HL-60/S4 (cell line): ENCODE measurements around the gene POPDC2.
"Not testable (repeated sequence)": the region's sequence is repeated elsewhere in the genome, so short reads cannot be mapped to it uniquely, and the experiment has no call there.

Source experiments
- in situ Hi-C: fragments of 300-500 bp; cut with MboI; formaldehyde crosslinking; loops from 2 replicates; pipeline ENCODE4 v1.14.3; 2022; ENCODE audit warnings: low sequenced_read_pairs

The POPDC2 gene

GRCh38 chr3:119620899-119621298, 39.5 kb downstream of the POPDC2 start:
- in situ Hi-C loops = no loop called here

DNA sequence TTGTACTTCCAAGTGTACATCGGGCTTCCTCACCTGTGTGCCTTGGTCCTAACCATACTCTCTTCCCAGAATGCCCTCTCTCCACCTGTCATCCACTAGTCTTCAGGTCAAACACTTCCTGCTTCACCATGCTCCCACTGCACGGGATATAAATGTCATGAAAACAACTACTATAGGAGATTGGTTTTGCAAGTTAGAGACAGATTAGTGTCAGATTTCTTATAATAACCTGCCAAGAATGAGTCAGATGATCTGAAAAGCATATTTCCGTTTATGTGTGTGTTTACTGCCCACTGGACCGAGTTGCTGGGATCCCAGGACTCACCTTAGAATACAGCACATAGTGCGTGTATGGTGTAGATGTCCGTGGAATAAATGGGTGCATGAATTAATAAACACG, 41.3 kb downstream of the POPDC2 start:
- in situ Hi-C loops = no loop called here

DNA sequence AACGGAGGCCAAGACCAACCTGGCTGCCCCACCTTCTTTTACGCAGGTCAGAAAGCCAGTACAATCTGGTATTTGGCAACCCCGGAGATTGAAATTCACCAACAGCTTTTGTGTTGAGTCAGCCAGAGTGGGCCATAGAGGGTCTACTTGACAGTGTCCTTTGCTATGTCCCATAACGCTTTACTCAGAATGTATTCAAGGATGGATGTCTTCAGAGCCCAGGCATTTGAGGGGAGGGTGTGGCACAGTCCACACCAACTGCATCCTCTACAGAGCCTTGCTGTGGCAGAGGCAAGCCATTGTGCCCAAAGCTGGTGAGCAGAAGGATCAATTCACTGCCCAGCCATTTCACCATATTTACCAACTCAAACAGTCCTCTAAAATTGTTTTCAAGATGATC, 44.3 kb downstream of the POPDC2 start:
- in situ Hi-C loops = no loop called here

- in situ Hi-C loops = no loop called here
Measured at GRCh38 chr3:119613872-119614271, 46.5 kb downstream of the POPDC2 start.

DNA sequence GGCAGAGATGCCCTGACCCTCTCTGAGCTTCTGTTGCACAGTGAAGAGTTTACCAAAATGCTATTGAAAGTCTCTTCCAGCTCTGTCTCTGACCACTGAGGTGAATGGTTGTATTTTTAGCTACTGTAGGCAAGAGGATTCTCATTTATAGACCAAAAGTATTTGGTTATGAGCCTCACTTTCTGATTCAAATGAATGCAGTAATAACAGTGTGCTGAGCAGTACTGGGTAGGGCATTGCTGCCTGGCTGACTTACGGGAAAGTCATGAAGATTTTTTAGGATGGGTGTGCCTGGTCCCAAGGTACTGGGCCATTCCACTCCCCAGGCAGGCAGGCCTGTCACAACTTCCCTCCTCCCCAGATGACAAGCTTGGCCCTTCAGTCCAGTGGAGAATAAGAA, 47.2 kb downstream of the POPDC2 start:
- in situ Hi-C loops = no loop called here

DNA sequence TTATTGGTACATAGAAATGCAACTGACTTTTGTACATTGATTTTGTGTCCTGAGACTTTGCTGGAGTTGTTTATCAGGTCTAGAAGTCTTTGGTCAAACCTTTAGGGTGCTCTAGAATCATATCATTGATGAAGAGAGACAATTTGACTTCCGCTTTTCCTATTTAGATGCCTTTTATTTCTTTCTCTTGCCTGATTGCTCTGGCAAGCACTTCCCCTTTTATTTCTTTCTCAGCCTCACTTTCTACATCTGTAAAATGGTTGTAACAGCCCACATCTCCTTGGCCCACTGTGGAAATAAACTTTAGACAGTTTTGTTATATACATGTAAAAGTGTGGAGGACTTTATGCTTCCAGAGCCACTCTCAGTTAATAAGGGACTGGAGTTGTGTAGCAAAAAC, 48.7 kb downstream of the POPDC2 start:
- in situ Hi-C loops = no loop called here

DNA sequence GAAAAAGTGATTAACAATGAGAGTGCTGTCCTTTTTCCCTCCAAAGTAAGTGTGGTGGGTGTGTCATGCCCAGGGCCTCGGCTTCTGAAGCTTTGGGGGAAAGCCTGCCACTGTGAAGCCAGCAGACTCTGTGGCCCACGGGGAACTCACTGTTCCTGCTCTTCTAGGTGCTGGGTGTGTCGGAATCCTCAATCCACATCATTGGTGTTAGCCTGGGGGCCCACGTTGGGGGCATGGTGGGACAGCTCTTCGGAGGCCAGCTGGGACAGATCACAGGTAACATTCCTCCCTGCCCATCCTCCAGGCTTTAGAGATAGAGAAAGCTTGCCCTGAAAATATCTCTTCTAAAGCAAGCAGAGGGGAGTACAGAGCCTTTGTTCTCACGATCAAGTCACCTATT, 51.1 kb downstream of the POPDC2 start:
- in situ Hi-C loops = no loop called here

- in situ Hi-C loops = no loop called here
Measured at GRCh38 chr3:119608405-119609000, 51.9 kb downstream of the POPDC2 start.

- in situ Hi-C loops = no loop called here
Measured at GRCh38 chr3:119604878-119605277, 55.5 kb downstream of the POPDC2 start.

DNA sequence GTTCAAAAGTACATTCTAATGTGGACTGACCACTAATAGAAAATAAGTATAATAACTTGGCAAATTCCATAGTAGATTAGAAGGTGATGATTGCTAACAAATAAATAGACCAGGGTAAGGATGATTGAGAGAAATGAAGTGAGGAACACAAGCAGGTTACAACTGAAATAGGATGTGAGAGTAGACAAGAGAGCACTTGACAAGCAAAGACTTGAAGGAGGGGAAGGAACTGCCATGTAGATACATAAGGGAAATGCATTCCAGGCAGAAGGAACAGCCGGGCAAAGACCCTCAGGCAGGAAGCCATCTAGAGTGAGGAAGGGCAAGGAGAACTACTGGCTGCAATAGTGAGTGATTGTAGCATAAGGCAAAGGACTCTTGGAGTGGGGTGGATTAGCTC, 57.7 kb downstream of the POPDC2 start:
- in situ Hi-C loops = no loop called here

DNA sequence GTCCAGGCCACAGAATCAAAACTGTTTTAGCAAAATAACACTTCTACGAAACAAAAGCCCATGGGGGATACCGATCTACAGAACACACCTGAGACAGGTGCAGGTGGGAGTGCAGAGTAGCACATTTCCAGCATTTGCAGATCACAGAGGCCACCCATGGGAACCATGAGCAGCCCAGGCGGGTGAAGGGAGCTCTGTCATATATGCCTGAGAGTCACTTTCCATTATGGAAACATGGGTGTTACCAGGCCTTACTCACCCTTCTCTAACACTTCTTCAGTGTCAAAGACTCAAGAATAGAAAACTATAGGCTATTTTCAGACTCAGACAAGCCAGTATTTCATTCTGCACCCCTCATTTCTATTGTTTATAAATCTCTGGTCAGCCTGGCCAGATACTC, 59.2 kb downstream of the POPDC2 start:
- in situ Hi-C loops = no loop called here

- in situ Hi-C loops = no loop called here
Measured at GRCh38 chr3:119600732-119601131, 59.7 kb downstream of the POPDC2 start.

- in situ Hi-C loops = no loop called here
Measured at GRCh38 chr3:119599558-119600174, 60.7 kb downstream of the POPDC2 start.

- in situ Hi-C loops = no loop called here
Measured at GRCh38 chr3:119598410-119599098, 61.8 kb downstream of the POPDC2 start.

- in situ Hi-C loops = no loop called here
Measured at GRCh38 chr3:119597548-119598288, 62.7 kb downstream of the POPDC2 start, which contains the start of gene PLA1A. Gene PLA1A (plus strand): TSS chr3:119597885. CDS start chr3:119597914, 29 bp downstream.

DNA sequence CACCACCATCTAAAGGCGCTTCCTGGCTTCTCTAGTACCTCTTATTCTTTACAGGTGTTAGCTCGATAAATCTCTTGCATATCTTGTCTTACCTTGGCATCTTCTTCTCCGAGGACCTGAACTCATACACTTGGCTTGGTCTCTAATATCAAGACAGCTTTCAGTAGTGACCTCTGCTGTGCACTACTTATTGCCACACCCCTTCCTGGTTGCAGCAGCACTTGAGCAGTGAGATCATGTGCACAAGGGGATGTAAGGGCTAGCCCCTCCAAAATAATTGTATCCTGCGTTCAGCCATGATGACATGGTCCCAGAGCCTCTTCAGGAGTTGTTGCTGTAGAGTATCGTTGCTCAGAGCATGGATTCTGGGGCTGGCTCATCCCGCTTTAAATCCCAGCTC, 64.0 kb downstream of the POPDC2 start:
- in situ Hi-C loops = no loop called here

GRCh38 chr3:119595639-119596334, 64.6 kb downstream of the POPDC2 start:
- in situ Hi-C loops = no loop called here

DNA sequence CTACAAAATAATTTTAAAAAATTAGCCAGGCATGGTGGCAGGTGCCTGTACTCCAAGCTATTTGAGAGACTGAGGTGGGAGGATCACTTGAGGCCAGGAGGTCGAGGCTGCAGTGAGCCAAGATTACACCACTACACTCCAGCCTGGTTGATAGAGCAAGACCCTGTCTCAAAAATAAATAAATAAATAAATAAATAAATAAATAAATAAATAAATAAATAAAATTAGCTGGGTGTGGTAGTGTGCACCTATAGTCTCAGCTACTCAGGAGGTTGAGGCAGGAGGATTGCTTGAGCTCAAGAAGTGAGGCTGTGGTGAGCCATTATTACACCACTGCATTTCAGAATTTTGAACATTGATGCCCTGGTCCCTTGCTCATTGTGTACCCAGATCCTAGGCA, 65.5 kb downstream of the POPDC2 start:
- in situ Hi-C loops = not testable (repeated sequence)

- in situ Hi-C loops = no loop called here
Measured at GRCh38 chr3:119594066-119594465, 66.3 kb downstream of the POPDC2 start.

DNA sequence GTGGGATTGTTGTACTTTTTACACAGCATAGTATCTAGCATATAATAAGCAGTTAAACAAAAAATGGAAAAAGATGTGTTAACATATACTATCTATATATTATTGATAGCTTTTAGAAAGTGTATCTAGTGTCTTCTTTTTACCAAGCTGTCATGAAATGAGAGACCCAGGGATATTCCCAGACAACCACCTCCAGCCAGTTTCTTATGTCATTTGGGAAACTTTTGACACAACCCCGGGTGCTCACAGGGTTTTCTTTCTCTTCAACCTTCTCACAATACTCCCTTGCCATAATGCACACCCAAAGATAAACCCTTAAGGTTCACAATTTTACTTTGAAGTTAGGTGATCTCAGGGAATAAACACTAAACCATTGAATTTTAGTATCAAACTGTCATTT, 67.5 kb downstream of the POPDC2 start:
- in situ Hi-C loops = no loop called here
